GM12878 (cell line): ENCODE measurements around the gene RPL37. TPM values are rescaled to one million over a fixed set of nuclear protein-coding genes. Genes with fewer than 3 reads are reported as not detected.

ENCODE experiments used
- IRF4 ChIP-seq: IDR thresholded peaks from 2 replicates; pipeline ENCODE4 v1.6.1; 2011; ENCODE audit warnings: low read depth, low read length
- MTA3 ChIP-seq: IDR thresholded peaks from 2 replicates; pipeline ENCODE4 v1.6.1; 2012; ENCODE audit warnings: low read length, inconsistent platforms, borderline replicate concordance
- RB1 ChIP-seq: fragments of 450-650 bp; formaldehyde crosslinking; IDR thresholded peaks from 2 replicates; pipeline ENCODE4 v1.6.1; 2017; ENCODE audit warnings: mild to moderate bottlenecking, borderline replicate concordance
- RUNX3 ChIP-seq: IDR thresholded peaks from 2 replicates; pipeline ENCODE4 v1.6.1; 2012; ENCODE audit warnings: low read length, inconsistent platforms
- TAF1 ChIP-seq: IDR thresholded peaks from 2 replicates; pipeline ENCODE4 v1.6.1; 2011; ENCODE audit warnings: mild to moderate bottlenecking, low read depth, low read length, borderline replicate concordance
- ZSCAN29 ChIP-seq: fragments of 450-650 bp; IDR thresholded peaks from 2 replicates; pipeline ENCODE4 v1.6.1; 2017; ENCODE audit warnings: mild to moderate bottlenecking, moderate library complexity
- polyA plus RNA-seq, 11 experiments: library from polyadenylated mRNA; depleted of rRNA in 4 of 11; unstranded in 6 of 11; stranded (reverse) in 5 of 11; fragments of >200 nt; fragmentation: Nextera tagmentation in 4 of 11; fragmentation: Illumina TruSeq in 1 of 11; extraction: Ambion mirVana in 4 of 11; extraction: Trizol in 1 of 11; gene quantifications; 1 replicate in 1 of 11; 2 replicates in 10 of 11; pipeline versions ENCODE4 v1.2.1 to v1.2.3, GENCODE V29; 2011 to 2016; ENCODE audit warnings: inconsistent platforms in 2 of 11, missing spikeins in 2 of 11, low read depth in 1 of 11
- total RNA-seq, 4 experiments: library from RNA; depleted of rRNA in 3 of 4; stranded (reverse); fragments of >200 nt in 3 of 4; fragmentation: Illumina TruSeq in 1 of 4; extraction: Trizol in 1 of 4; gene quantifications; 2 replicates each; pipeline versions ENCODE4 v1.2.1 to v1.2.3, GENCODE V29; 2013 to 2021
- TF ChIP-seq, protein P1 (sequence below): IDR thresholded peaks from 2 replicates; pipeline ENCODE4 v1.6.1; 2012; ENCODE audit warnings: low read depth, low read length, improper control_type of control experiment
- TF ChIP-seq, protein P2 (sequence below): fragments of 450-650 bp; IDR thresholded peaks from 2 replicates; pipeline ENCODE4 v1.6.1; 2017; ENCODE audit warnings: mild to moderate bottlenecking, low read depth, inconsistent platforms; ENCODE audit not compliant: poor library complexity, severe bottlenecking
- TF ChIP-seq, protein P3 (sequence below): fragments of 150-350 bp; IDR thresholded peaks from 2 replicates; pipeline ENCODE4 v1.6.1; 2014; ENCODE audit warnings: mild to moderate bottlenecking, low read depth, low read length
- TF ChIP-seq, protein P4 (sequence below): fragments of 450-650 bp; IDR thresholded peaks from 2 replicates; pipeline ENCODE4 v1.6.1; 2016; ENCODE audit warnings: mild to moderate bottlenecking
- TF ChIP-seq, protein P5 (sequence below): fragments of 150-350 bp; IDR thresholded peaks from 2 replicates; pipeline ENCODE4 v1.6.1; 2016; ENCODE audit warnings: low read depth, low read length
- TF ChIP-seq, protein P6 (sequence below): fragments of 450-650 bp; IDR thresholded peaks from 2 replicates; pipeline ENCODE4 v1.6.1; 2017; ENCODE audit warnings: mild to moderate bottlenecking, moderate library complexity

RPL37 gene
- total and polyA plus RNA-seq, 10 of the 15 experiments (the other 5 are each of a cell fraction or from before 2014, with no cell fraction given) = 1,697 to 6,216 (median 3,013) TPM

DNA sequence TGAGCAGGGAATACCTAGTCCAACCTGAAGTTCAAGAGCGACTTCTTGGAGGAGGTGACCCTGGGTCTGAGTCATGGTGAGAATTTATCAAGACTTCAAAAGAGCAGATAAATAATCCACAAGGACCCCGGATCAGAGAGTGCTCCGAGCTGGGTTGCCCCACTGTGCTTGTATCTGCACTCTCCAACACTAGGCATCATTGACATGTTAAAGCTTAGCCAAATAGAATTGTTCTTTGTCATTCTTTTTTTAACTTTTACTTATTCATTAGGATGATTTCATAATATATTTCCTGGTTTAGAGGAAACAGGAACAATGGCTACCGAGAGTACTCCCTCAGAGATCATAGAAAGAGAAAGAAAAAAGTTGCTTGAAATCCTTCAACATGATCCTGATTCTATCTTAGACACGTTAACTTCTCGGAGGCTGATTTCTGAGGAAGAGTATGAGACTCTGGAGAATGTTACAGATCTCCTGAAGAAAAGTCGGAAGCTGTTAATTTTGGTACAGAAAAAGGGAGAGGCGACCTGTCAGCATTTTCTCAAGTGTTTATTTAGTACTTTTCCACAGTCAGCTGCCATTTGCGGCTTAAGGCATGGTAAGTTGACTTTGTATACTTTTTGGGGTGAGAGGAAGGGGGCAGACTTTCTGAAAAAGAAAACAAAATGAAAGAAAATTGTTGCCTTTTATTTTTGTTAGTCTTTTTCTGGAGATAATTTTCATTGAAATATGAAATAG lies 6.2 kb upstream of the RPL37 start, which contains the start of gene CARD6 (continued):
- TF ChIP-seq, protein P1, sequence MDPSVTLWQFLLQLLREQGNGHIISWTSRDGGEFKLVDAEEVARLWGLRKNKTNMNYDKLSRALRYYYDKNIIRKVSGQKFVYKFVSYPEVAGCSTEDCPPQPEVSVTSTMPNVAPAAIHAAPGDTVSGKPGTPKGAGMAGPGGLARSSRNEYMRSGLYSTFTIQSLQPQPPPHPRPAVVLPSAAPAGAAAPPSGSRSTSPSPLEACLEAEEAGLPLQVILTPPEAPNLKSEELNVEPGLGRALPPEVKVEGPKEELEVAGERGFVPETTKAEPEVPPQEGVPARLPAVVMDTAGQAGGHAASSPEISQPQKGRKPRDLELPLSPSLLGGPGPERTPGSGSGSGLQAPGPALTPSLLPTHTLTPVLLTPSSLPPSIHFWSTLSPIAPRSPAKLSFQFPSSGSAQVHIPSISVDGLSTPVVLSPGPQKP = 0 out of 2 replicates have a peak, but pooled peaks have one; percentile 26
- TF ChIP-seq MTA3 (no peak), RUNX3 (0 out of 2 replicates have a peak, but pooled peaks have one; percentile 7), RB1 (no peak), IRF4 (no peak), TAF1 (peak; percentile 19; the same call in 1 of the 2 replicates), ZSCAN29 (no peak)
- TF ChIP-seq, protein P2, sequence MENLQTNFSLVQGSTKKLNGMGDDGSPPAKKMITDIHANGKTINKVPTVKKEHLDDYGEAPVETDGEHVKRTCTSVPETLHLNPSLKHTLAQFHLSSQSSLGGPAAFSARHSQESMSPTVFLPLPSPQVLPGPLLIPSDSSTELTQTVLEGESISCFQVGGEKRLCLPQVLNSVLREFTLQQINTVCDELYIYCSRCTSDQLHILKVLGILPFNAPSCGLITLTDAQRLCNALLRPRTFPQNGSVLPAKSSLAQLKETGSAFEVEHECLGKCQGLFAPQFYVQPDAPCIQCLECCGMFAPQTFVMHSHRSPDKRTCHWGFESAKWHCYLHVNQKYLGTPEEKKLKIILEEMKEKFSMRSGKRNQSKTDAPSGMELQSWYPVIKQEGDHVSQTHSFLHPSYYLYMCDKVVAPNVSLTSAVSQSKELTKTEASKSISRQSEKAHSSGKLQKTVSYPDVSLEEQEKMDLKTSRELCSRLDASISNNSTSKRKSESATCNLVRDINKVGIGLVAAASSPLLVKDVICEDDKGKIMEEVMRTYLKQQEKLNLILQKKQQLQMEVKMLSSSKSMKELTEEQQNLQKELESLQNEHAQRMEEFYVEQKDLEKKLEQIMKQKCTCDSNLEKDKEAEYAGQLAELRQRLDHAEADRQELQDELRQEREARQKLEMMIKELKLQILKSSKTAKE = no peak
- TF ChIP-seq, protein P3, sequence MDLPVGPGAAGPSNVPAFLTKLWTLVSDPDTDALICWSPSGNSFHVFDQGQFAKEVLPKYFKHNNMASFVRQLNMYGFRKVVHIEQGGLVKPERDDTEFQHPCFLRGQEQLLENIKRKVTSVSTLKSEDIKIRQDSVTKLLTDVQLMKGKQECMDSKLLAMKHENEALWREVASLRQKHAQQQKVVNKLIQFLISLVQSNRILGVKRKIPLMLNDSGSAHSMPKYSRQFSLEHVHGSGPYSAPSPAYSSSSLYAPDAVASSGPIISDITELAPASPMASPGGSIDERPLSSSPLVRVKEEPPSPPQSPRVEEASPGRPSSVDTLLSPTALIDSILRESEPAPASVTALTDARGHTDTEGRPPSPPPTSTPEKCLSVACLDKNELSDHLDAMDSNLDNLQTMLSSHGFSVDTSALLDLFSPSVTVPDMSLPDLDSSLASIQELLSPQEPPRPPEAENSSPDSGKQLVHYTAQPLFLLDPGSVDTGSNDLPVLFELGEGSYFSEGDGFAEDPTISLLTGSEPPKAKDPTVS = no peak
- TF ChIP-seq, protein P4, sequence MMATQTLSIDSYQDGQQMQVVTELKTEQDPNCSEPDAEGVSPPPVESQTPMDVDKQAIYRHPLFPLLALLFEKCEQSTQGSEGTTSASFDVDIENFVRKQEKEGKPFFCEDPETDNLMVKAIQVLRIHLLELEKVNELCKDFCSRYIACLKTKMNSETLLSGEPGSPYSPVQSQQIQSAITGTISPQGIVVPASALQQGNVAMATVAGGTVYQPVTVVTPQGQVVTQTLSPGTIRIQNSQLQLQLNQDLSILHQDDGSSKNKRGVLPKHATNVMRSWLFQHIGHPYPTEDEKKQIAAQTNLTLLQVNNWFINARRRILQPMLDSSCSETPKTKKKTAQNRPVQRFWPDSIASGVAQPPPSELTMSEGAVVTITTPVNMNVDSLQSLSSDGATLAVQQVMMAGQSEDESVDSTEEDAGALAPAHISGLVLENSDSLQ = no peak
- TF ChIP-seq, protein P5, sequence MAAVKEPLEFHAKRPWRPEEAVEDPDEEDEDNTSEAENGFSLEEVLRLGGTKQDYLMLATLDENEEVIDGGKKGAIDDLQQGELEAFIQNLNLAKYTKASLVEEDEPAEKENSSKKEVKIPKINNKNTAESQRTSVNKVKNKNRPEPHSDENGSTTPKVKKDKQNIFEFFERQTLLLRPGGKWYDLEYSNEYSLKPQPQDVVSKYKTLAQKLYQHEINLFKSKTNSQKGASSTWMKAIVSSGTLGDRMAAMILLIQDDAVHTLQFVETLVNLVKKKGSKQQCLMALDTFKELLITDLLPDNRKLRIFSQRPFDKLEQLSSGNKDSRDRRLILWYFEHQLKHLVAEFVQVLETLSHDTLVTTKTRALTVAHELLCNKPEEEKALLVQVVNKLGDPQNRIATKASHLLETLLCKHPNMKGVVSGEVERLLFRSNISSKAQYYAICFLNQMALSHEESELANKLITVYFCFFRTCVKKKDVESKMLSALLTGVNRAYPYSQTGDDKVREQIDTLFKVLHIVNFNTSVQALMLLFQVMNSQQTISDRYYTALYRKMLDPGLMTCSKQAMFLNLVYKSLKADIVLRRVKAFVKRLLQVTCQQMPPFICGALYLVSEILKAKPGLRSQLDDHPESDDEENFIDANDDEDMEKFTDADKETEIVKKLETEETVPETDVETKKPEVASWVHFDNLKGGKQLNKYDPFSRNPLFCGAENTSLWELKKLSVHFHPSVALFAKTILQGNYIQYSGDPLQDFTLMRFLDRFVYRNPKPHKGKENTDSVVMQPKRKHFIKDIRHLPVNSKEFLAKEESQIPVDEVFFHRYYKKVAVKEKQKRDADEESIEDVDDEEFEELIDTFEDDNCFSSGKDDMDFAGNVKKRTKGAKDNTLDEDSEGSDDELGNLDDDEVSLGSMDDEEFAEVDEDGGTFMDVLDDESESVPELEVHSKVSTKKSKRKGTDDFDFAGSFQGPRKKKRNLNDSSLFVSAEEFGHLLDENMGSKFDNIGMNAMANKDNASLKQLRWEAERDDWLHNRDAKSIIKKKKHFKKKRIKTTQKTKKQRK = no peak
- TF ChIP-seq, protein P6, sequence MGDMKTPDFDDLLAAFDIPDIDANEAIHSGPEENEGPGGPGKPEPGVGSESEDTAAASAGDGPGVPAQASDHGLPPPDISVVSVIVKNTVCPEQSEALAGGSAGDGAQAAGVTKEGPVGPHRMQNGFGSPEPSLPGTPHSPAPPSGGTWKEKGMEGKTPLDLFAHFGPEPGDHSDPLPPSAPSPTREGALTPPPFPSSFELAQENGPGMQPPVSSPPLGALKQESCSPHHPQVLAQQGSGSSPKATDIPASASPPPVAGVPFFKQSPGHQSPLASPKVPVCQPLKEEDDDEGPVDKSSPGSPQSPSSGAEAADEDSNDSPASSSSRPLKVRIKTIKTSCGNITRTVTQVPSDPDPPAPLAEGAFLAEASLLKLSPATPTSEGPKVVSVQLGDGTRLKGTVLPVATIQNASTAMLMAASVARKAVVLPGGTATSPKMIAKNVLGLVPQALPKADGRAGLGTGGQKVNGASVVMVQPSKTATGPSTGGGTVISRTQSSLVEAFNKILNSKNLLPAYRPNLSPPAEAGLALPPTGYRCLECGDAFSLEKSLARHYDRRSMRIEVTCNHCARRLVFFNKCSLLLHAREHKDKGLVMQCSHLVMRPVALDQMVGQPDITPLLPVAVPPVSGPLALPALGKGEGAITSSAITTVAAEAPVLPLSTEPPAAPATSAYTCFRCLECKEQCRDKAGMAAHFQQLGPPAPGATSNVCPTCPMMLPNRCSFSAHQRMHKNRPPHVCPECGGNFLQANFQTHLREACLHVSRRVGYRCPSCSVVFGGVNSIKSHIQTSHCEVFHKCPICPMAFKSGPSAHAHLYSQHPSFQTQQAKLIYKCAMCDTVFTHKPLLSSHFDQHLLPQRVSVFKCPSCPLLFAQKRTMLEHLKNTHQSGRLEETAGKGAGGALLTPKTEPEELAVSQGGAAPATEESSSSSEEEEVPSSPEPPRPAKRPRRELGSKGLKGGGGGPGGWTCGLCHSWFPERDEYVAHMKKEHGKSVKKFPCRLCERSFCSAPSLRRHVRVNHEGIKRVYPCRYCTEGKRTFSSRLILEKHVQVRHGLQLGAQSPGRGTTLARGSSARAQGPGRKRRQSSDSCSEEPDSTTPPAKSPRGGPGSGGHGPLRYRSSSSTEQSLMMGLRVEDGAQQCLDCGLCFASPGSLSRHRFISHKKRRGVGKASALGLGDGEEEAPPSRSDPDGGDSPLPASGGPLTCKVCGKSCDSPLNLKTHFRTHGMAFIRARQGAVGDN = no peak
- TF ChIP-seq, all 136 proteins: peak for 5
